Measurements from ENCODE around the gene TMEM45B. TPM values are rescaled to one million over a fixed set of nuclear protein-coding genes. Genes with fewer than 3 reads are reported as not detected.
"Not testable (repeated sequence)": the region's sequence is repeated elsewhere in the genome, so short reads cannot be mapped to it uniquely, and the experiment has no call there.

TMEM45B gene
- total RNA-seq, 4 donors from 2014 or later = 0.47 to 3.9 TPM; not detected in 2

DNA sequence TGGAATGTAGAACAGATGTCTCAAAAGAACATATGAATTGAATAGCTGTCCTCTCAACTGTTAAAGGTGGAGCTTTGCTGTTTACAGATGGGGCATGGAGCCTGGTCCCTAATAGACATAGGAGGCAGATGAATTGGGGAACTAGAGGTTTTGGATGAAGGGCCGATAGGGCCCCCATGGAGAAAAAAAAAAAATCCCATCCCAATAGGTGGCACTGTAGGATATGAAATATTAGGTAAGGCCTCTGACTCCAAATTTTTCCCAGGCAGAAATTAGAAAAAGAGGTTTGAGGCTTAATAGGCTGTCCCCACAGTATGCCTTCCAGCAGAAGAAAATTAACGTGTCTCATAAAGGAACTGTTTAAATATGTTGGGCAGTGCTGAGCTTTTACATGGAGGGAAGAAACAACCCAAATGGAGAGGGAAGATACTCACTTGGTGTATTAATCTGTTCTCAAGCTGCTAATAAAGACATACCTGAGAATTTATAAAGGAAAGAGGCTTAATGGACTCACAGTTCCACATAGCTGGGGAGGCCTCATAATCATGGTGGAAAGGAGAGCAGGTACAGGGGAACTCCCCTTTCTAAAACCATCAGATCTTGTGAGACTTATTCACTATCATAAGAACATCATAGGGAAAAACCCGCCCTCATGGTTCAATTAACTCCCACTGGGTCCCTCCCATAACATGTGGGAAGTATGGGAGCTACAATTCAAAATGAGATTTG is 30.1 kb upstream of the TMEM45B start:
- TF ChIP-seq POLR2A (IDR thresholded peaks at IDR 0.05) = no peak
- TF ChIP-seq POLR2AphosphoS5 (IDR thresholded peaks at IDR 0.05) = no peak
- TF ChIP-seq, protein P1, sequence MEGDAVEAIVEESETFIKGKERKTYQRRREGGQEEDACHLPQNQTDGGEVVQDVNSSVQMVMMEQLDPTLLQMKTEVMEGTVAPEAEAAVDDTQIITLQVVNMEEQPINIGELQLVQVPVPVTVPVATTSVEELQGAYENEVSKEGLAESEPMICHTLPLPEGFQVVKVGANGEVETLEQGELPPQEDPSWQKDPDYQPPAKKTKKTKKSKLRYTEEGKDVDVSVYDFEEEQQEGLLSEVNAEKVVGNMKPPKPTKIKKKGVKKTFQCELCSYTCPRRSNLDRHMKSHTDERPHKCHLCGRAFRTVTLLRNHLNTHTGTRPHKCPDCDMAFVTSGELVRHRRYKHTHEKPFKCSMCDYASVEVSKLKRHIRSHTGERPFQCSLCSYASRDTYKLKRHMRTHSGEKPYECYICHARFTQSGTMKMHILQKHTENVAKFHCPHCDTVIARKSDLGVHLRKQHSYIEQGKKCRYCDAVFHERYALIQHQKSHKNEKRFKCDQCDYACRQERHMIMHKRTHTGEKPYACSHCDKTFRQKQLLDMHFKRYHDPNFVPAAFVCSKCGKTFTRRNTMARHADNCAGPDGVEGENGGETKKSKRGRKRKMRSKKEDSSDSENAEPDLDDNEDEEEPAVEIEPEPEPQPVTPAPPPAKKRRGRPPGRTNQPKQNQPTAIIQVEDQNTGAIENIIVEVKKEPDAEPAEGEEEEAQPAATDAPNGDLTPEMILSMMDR (IDR thresholded peaks at IDR 0.05) = no peak
- no peak for TF ChIP-seq EP300 (IDR thresholded peaks at IDR 0.05)
- Histone ChIP-seq H3K27ac (no peak overlapping the region), H3K9me3 (no peaks in the 10 kb centered on the region), H3K4me3 (no peak overlapping the region), H3K27me3 (no peaks in the 10 kb centered on the region), H3K4me1 (no peaks in the 10 kb centered on the region), H3K36me3 (no peaks in the 10 kb centered on the region)
- WGBS, 2 donors (ENCODE audit: low coverage in 1 of 2) = 45 to 68% methylated on average over 3 of the region's 3 CpGs
- no peak for ATAC-seq

DNA sequence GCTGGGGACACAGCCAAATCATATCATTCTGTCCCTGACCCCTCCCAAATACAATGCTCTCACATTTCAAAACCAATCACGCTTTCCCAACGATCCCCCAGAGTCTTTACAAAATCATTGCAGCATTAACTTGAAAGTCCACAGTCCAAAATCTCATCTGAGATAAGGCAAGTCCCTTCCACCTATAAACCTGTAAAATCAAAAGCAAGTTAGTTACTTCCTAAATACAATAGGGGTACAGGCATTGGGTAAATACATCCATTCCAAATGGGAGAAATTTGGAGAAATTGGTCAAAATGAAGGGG is 29.6 kb upstream of the TMEM45B start:
- not testable (repeated sequence) for H3K9me3 ChIP-seq, H3K27ac ChIP-seq, H3K4me3 ChIP-seq, H3K4me1 ChIP-seq, ATAC-seq, H3K36me3 ChIP-seq, H3K27me3 ChIP-seq
- WGBS, 2 donors (ENCODE audit: low coverage in 1 of 2) = 44 to 83% methylated on average over 1 to 2 of the region's 2 CpGs

DNA sequence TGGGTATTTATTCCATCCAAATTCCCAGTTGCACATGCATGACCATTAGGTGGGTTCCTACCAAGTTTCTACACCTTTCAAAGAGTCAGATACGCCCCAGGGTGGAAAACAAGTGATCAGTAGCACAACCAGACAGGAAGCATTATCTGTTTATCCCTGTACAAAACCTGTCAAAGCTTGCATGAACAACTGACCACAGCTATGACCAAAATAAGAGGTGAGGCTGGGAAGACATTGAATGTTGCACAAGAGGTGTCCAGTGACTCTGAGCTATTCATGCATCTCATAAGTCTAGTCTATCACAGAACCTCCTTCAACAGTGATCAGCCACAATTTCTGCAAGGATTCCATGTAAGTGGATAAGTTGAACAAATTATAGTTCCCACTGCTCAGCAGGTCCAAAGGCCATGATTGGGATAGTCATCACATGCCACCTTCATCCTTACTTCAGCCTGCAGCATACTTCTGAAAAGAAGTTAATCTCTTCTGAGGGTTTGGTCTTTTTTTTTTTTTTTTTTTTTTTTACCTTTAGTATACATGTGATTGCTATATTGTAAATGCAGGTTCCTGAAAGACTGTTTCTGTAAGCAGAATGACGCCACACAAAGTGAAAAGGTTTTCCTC is 28.0 kb upstream of the TMEM45B start:
- no peak overlapping the region for H3K4me3 ChIP-seq
- no peaks in the 10 kb centered on the region for H3K9me3 ChIP-seq
- no peak overlapping the region for H3K27ac ChIP-seq
- H3K27me3 ChIP-seq = peaks cover 6% of the 10 kb centered on the region
- no peaks in the 10 kb centered on the region for H3K36me3 ChIP-seq
- H3K4me1 ChIP-seq = no peaks in the 10 kb centered on the region
- WGBS, 2 donors (ENCODE audit: low coverage in 1 of 2) = 100% methylated on average over 1 of the region's 2 CpGs
- ATAC-seq = no peak
- TF ChIP-seq POLR2AphosphoS5 (IDR thresholded peaks at IDR 0.05) = no peak
- TF ChIP-seq, protein P1 (IDR thresholded peaks at IDR 0.05) = no peak
- TF ChIP-seq POLR2A (IDR thresholded peaks at IDR 0.05) = no peak
- TF ChIP-seq EP300 (IDR thresholded peaks at IDR 0.05) = no peak

DNA sequence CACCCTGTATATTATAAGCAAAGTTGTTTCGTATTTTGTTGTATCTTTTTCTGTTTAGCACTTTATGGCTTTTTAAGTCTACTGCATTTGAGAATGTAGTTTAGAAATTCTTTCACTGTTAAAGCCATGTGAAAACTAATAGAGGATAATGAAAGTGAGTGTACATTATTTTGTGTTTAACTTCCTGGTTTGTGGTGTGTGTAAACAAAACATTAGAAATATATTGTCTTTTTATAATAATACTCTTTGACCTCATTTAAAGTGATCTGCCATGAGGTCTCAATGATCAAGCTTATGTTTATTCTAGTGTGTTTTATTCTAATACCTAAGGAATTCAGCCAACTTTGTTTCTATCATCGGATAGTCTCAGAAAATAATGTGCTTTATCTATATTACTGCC is 27.4 kb upstream of the TMEM45B start:
- WGBS, 2 donors (ENCODE audit: low coverage in 1 of 2) = 63 to 68% methylated on average over 2 of the region's 2 CpGs
- no peaks in the 10 kb centered on the region for H3K9me3 ChIP-seq
- H3K27ac ChIP-seq = no peak overlapping the region
- no peak for ATAC-seq
- no peaks in the 10 kb centered on the region for H3K4me1 ChIP-seq
- H3K4me3 ChIP-seq = no peak overlapping the region
- no peaks in the 10 kb centered on the region for H3K36me3 ChIP-seq
- H3K27me3 ChIP-seq = peaks cover 6% of the 10 kb centered on the region
- no peak for TF ChIP-seq POLR2AphosphoS5 (IDR thresholded peaks at IDR 0.05)
- TF ChIP-seq POLR2A (IDR thresholded peaks at IDR 0.05) = no peak
- TF ChIP-seq, protein P1 (IDR thresholded peaks at IDR 0.05) = no peak
- no peak for TF ChIP-seq EP300 (IDR thresholded peaks at IDR 0.05)

DNA sequence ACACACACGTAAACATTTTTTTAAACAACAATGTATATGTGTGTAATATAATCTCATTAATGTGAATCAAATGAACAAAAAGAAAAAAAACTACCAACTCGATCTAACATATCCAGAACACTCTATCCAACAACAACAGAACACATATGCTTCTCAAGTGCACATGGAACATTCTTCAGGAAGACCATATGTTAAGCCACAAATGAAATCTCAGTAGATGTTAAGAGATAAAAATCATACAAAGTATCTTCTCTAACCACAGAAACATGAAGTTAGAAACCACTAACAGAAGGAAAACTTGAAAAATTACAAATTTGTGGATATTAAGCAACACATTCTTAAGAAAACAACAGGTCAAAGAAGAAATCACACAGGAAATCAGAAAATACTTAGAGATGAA is 25.5 kb upstream of the TMEM45B start:
- TF ChIP-seq EP300 (IDR thresholded peaks at IDR 0.05) (no peak), POLR2AphosphoS5 (IDR thresholded peaks at IDR 0.05) (no peak), POLR2A (IDR thresholded peaks at IDR 0.05) (no peak)
- TF ChIP-seq, protein P1 (IDR thresholded peaks at IDR 0.05) = no peak
- Histone ChIP-seq H3K9me3 (peaks cover 0 to 7% (median 0%) of the 10 kb centered on the region in 3 donors), H3K36me3 (no peaks in the 10 kb centered on the region), H3K27me3 (peaks cover 6% of the 10 kb centered on the region), H3K4me3 (no peak overlapping the region), H3K27ac (no peak overlapping the region), H3K4me1 (no peaks in the 10 kb centered on the region)
- WGBS, 2 donors (ENCODE audit: low coverage in 1 of 2) = 58 to 80% methylated on average over 2 of the region's 2 CpGs
- ATAC-seq = no peak

All from gastroesophageal sphincter (tissue), 4 donors.